ENCODE results near the gene TGM2. TPM values are rescaled to one million over a fixed set of nuclear protein-coding genes. Genes with fewer than 3 reads are reported as not detected.

The TGM2 gene
- total and polyA plus RNA-seq, 9 of the 15 experiments (the other 6 are each of a cell fraction or from before 2014, with no cell fraction given): 5.5 to 78.5 (median 37.6) TPM

DNA sequence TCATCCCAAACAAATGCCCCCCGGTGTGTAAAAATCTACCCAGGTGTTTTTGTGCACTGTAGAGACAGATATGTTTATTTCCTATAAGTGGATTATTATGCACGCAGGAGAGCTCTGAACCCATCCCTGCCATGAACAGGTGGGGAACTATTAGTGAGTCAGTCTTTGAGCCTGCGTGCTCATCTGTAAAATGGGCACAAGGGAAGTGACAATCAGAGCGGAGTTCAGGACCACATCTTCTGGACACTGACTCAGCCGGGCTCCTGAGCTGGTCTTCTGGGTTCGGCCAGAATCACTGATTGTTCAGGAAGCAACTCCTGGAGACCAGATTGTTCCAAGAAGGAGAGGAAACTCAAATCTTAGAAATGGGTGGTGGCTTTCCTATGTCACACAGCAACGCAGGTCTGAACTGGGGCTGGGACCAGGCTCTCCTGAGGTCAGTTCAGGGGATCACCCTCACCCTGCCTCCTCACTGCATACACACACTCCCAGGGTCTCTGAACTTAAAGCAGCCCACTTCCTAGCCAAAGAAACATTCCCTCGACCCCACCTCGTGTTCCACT lies 27.3 kb upstream of the TGM2 start:
- H3K9me3 ChIP-seq (replicated peaks; ENCODE audit: control insufficient read depth, insufficient read depth, low read depth, low read length): no peaks in the 10 kb centered on the region
- no peak overlapping the region for H3K4me3 ChIP-seq
- H3K79me2 ChIP-seq (ENCODE audit: control insufficient read depth, insufficient read depth, low read length): no peaks in the 10 kb centered on the region
- H3K27ac ChIP-seq (ENCODE audit: extremely low read depth, low read depth, low read length): no peak overlapping the region
- H3K4me2 ChIP-seq (ENCODE audit: insufficient read depth, low read length): no peak overlapping the region
- DNase-seq (ENCODE audit: extremely low read depth in 1 of 4, low spot score in 3 of 4) (no peak), ATAC-seq (no peak), FAIRE-seq (no peak)
- H3K36me3 ChIP-seq (ENCODE audit: control insufficient read depth, insufficient read depth, low read length): no peaks in the 10 kb centered on the region
- TF ChIP-seq HNRNPK (IDR thresholded peaks at IDR 0.05; ENCODE audit: low read depth, low read length, poor library complexity, severe bottlenecking): no peak
- TF ChIP-seq RBM25 (IDR thresholded peaks at IDR 0.05; ENCODE audit: low read depth, low read length, severe bottlenecking): peak; percentile 64
- TF ChIP-seq ETV1 (tag; conservative IDR thresholded peaks at IDR 0.05; ENCODE audit: low read depth): 0 out of 2 replicates have a peak, but pooled peaks have one; percentile 10
- POLR2A ChIA-PET: interaction anchor here (0.8 to 1.0 kb wide), 2 partner anchors 14 to 570 kb away, joined by 3 read pairs; no protein-coding TSS in a partner anchor
- no peak overlapping the region for H2AFZ ChIP-seq (ENCODE audit: low read depth, low read length)
- in situ Hi-C loops (cut with MboI) (no loop called here), intact Hi-C loops (cut with micrococcal nuclease) (no loop called here)
- H3K4me1 ChIP-seq (replicated peaks in 1 of 2; ENCODE audit: control insufficient read depth in 2 of 2, insufficient read depth in 2 of 2, low read length in 2 of 2): peaks cover 11 to 14% of the 10 kb centered on the region in 2 experiments; a peak in 4 of 5 replicates
- H3K27me3 ChIP-seq (ENCODE audit: control insufficient read depth in 2 of 2, insufficient read depth in 2 of 2, low read length in 2 of 2): peaks cover 0 to 19% of the 10 kb centered on the region in 2 experiments; a peak in 4 of 5 replicates
- no peaks in the 10 kb centered on the region for H3K9me1 ChIP-seq (ENCODE audit: control insufficient read depth, insufficient read depth, low read length)
- CTCF ChIA-PET (ENCODE audit: low intra/inter-chr PET ratio): no interaction called here
- 12% methylated on average over 9 of the region's 9 CpGs for WGBS (ENCODE audit: insufficient coverage, low coverage, missing lambda C conversion rate)
- H4K20me1 ChIP-seq (replicated peaks; ENCODE audit: control insufficient read depth, insufficient read depth, low read length): no peaks in the 10 kb centered on the region; the same call in 1 of the 2 replicates
- no peak overlapping the region for H3K9ac ChIP-seq (ENCODE audit: insufficient read depth in 1 of 2, low read depth in 2 of 2, low read length in 2 of 2)
- BruUV-seq (replicated peaks): no TSS peak

GRCh38 chr20:38191654-38192053 lies 26.6 kb upstream of the TGM2 start:
- Histone ChIP-seq H3K9me1 (ENCODE audit: control insufficient read depth, insufficient read depth, low read length) (no peaks in the 10 kb centered on the region), H3K36me3 (ENCODE audit: control insufficient read depth, insufficient read depth, low read length) (no peaks in the 10 kb centered on the region), H4K20me1 (replicated peaks; ENCODE audit: control insufficient read depth, insufficient read depth, low read length) (no peaks in the 10 kb centered on the region; the same call in 1 of the 2 replicates), H3K4me3 (no peak overlapping the region), H3K9ac (ENCODE audit: insufficient read depth in 1 of 2, low read depth in 2 of 2, low read length in 2 of 2) (no peak overlapping the region), H3K27me3 (ENCODE audit: control insufficient read depth in 2 of 2, insufficient read depth in 2 of 2, low read length in 2 of 2) (peaks cover 0 to 19% of the 10 kb centered on the region in 2 experiments; a peak in 4 of 5 replicates), H3K27ac (ENCODE audit: extremely low read depth, low read depth, low read length) (no peak overlapping the region), H3K9me3 (replicated peaks; ENCODE audit: control insufficient read depth, insufficient read depth, low read depth, low read length) (no peaks in the 10 kb centered on the region), H3K4me2 (ENCODE audit: insufficient read depth, low read length) (no peak overlapping the region), H3K79me2 (ENCODE audit: control insufficient read depth, insufficient read depth, low read length) (no peaks in the 10 kb centered on the region), H3K4me1 (replicated peaks in 1 of 2; ENCODE audit: control insufficient read depth in 2 of 2, insufficient read depth in 2 of 2, low read length in 2 of 2) (peaks cover 8 to 9% of the 10 kb centered on the region in 2 experiments; a peak in 4 of 5 replicates), H2AFZ (ENCODE audit: low read depth, low read length) (no peak overlapping the region)
- FAIRE-seq (no peak), DNase-seq (ENCODE audit: extremely low read depth in 1 of 4, low spot score in 3 of 4) (no peak), ATAC-seq (no peak)
- CTCF ChIA-PET (ENCODE audit: low intra/inter-chr PET ratio): no interaction called here
- intact Hi-C loops (cut with micrococcal nuclease): no loop called here
- in situ Hi-C loops (cut with MboI): no loop called here
- POLR2A ChIA-PET: interaction anchor here (0.5 to 1.0 kb wide), 4 partner anchors 13 to 571 kb away, joined by 3 read pairs; partner anchors contain the start of gene RPRD1B
- no TSS peak for BruUV-seq (replicated peaks)
- WGBS (ENCODE audit: insufficient coverage, low coverage, missing lambda C conversion rate): 15% methylated on average over 5 of the region's 5 CpGs
- TF ChIP-seq FOXA3 (CRISPR knock-in tag; conservative IDR thresholded peaks at IDR 0.05 in 1 of 2, IDR thresholded peaks at IDR 0.05 in 1 of 2): peak in 1 of 2 experiments; percentile 21; a peak in 1 of 4 replicates
- 0 out of 4 replicates have a peak, but pooled peaks of 1 of the 2 experiments have one; percentile 22 for TF ChIP-seq NRF1 (conservative IDR thresholded peaks at IDR 0.05 in 1 of 2, IDR thresholded peaks at IDR 0.05 in 1 of 2)
- no peak for TF ChIP-seq HOMEZ (CRISPR knock-in tag; IDR thresholded peaks at IDR 0.05)
- TF ChIP-seq CEBPG (CRISPR knock-in tag; IDR thresholded peaks at IDR 0.05): no peak
- TF ChIP-seq CEBPG (tag; conservative IDR thresholded peaks at IDR 0.05 in 1 of 2, IDR thresholded peaks at IDR 0.05 in 1 of 2): peak in 1 of 2 experiments; percentile 70; a peak in 2 of 4 replicates
